Nephron progenitor cell (in vitro differentiated cells): ENCODE results near the gene SMIM21.

ENCODE experiments used
- DNase-seq: peaks from one replicate; pipeline ENCODE4 v3.0.0; 2021
- H3K27ac Mint-ChIP-seq: 2 replicates; pipeline ENCODE4 v1.8.0; 2021; ENCODE audit warnings: mild to moderate bottlenecking, moderate library complexity, mixed read lengths
- H3K27me3 Mint-ChIP-seq: 2 replicates; pipeline ENCODE4 v1.8.0; 2021; ENCODE audit warnings: mild to moderate bottlenecking, low read depth, mixed read lengths; ENCODE audit not compliant: poor library complexity
- H3K36me3 Mint-ChIP-seq: 2 replicates; pipeline ENCODE4 v1.8.0; 2021; ENCODE audit warnings: low read depth, mixed read lengths
- H3K4me1 Mint-ChIP-seq: 2 replicates; pipeline ENCODE4 v1.8.0; 2021; ENCODE audit warnings: mixed read lengths
- H3K4me3 Mint-ChIP-seq: 2 replicates; pipeline ENCODE4 v1.8.0; 2021; ENCODE audit warnings: mild to moderate bottlenecking, moderate library complexity, mixed read lengths
- H3K9me3 Mint-ChIP-seq: 2 replicates; pipeline ENCODE4 v1.8.0; 2021; ENCODE audit warnings: mild to moderate bottlenecking, moderate library complexity, mixed read lengths
- CTCF ChIP-seq: fragments of 200-600 bp; sonication (generic); IDR thresholded peaks from 2 replicates; pipeline ENCODE4 v1.5.0; 2021; ENCODE audit warnings: antibody characterized with exemption

Gene SMIM21

GRCh38 chr18:75378376-75379315 is 48.9 kb downstream of the SMIM21 start:
- no peak for TF ChIP-seq CTCF
- no peaks in the 10 kb centered on the region for H3K36me3 Mint-ChIP-seq
- no peak overlapping the region for H3K4me3 Mint-ChIP-seq
- H3K9me3 Mint-ChIP-seq = no peaks in the 10 kb centered on the region
- H3K4me1 Mint-ChIP-seq = peaks cover 56% of the 10 kb centered on the region
- peak overlapping the region; percentile 77 for H3K27ac Mint-ChIP-seq
- peak; percentile 23 for DNase-seq
- H3K27me3 Mint-ChIP-seq = peaks cover 23% of the 10 kb centered on the region

- Mint-ChIP-seq H3K27me3 (peaks cover 18% of the 10 kb centered on the region), H3K27ac (peak overlapping the region; percentile 77), H3K9me3 (peaks cover 2% of the 10 kb centered on the region), H3K36me3 (no peaks in the 10 kb centered on the region), H3K4me1 (peaks cover 48% of the 10 kb centered on the region), H3K4me3 (no peak overlapping the region)
- TF ChIP-seq CTCF = no peak
- DNase-seq = no peak
Observed at GRCh38 chr18:75377926-75378325, 49.6 kb downstream of the SMIM21 start.

- no peak for DNase-seq
- Mint-ChIP-seq H3K9me3 (peaks cover 7% of the 10 kb centered on the region), H3K36me3 (no peaks in the 10 kb centered on the region), H3K27me3 (peaks cover 18% of the 10 kb centered on the region), H3K4me1 (peaks cover 47% of the 10 kb centered on the region), H3K4me3 (no peak overlapping the region), H3K27ac (no peak overlapping the region)
- no peak for TF ChIP-seq CTCF
Observed at GRCh38 chr18:75377258-75377657, 50.2 kb downstream of the SMIM21 start.

DNA sequence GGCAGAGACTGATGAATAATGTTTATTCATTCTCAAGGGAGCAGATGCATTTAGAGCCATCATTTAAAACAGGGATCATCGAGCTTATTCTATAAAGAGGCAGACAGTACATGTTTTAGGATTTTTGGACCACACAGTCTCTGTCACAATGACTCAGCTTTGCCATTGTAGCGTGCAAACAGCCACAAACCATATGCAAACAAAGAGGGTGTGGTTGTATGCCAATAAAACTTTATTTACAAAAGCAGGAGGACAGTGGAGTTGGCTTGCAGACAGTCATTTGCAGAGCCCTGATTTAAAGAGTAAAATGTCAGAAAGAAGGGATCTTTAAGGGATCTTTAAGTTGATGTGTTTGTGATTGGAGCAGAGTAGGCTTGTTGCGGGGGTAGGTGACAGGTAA is 51.5 kb downstream of the SMIM21 start:
- no peak overlapping the region for H3K4me3 Mint-ChIP-seq
- DNase-seq = no peak
- peaks cover 49% of the 10 kb centered on the region for H3K4me1 Mint-ChIP-seq
- no peak for TF ChIP-seq CTCF
- peaks cover 11% of the 10 kb centered on the region for H3K27me3 Mint-ChIP-seq
- H3K36me3 Mint-ChIP-seq = no peaks in the 10 kb centered on the region
- H3K9me3 Mint-ChIP-seq = peaks cover 7% of the 10 kb centered on the region
- no peak overlapping the region for H3K27ac Mint-ChIP-seq

DNA sequence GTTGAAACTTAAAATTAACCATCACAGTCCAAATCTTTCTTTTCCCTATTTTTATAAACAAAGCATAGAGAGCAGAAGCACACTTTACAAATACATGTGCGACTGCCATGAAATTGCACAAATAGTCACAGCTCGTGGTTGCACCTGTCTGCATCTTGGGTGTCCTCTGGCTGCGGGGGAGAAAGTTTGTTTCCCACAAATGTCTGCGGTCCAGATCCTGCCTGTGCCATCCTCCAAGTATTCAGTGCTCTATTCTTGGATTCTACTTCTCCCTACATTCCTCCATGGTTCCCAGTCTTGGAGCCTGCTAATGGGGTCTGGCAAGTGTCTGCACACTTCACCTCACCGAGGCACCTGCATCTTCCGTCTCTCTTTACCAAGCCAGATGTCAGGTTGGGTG is 52.2 kb downstream of the SMIM21 start:
- peaks cover 9% of the 10 kb centered on the region for H3K27me3 Mint-ChIP-seq
- peaks cover 12% of the 10 kb centered on the region for H3K9me3 Mint-ChIP-seq
- no peak overlapping the region for H3K4me3 Mint-ChIP-seq
- H3K4me1 Mint-ChIP-seq = peaks cover 55% of the 10 kb centered on the region
- no peak for DNase-seq
- no peak for TF ChIP-seq CTCF
- no peaks in the 10 kb centered on the region for H3K36me3 Mint-ChIP-seq
- H3K27ac Mint-ChIP-seq = no peak overlapping the region

DNA sequence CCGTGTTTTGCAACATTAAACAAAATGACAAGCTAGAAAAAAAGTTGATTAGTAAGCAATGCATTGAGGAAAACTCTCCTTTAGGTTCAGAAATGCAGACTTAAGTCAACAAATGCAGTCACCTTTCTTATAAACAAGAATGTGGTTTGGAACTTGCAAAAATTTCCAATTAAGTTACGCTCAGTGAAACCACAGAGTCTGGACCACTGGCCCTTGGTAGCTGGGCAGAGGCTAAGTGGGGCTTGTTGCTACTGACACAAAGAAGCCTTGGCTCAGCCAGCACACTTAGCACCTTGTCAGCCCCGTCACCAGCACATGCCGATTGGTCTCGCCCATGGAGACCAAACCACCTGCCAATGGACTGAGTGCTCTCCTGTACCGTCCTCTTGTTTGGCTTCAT is 53.0 kb downstream of the SMIM21 start:
- peaks cover 56% of the 10 kb centered on the region for H3K4me1 Mint-ChIP-seq
- no peak for TF ChIP-seq CTCF
- H3K27me3 Mint-ChIP-seq = peaks cover 8% of the 10 kb centered on the region
- no peak for DNase-seq
- H3K9me3 Mint-ChIP-seq = peaks cover 12% of the 10 kb centered on the region
- no peak overlapping the region for H3K4me3 Mint-ChIP-seq
- no peak overlapping the region for H3K27ac Mint-ChIP-seq
- no peaks in the 10 kb centered on the region for H3K36me3 Mint-ChIP-seq
